Tibial nerve (tissue), 4 donors: Measurements from ENCODE around the gene TMEM245.
A peak's percentile ranks its signal among the peaks of the same experiment; 100 is the strongest.

Source experiments
- CTCF ChIP-seq, 5 experiments: fragments of 200-600 bp in 3 of 5; fragments of 450-650 bp in 2 of 5; sonication (generic) in 3 of 5; IDR thresholded peaks; one replicate each; pipeline ENCODE4 v1.5.1; 2016 to 2019; ENCODE audit warnings: antibody characterized with exemption in 5 of 5, mild to moderate bottlenecking in 3 of 5, moderate library complexity in 2 of 5
- EP300 ChIP-seq, 2 donors: sonication (generic); formaldehyde crosslinking; IDR thresholded peaks; one replicate each; pipeline ENCODE4 v1.6.1; 2017; ENCODE audit warnings: antibody characterized with exemption in 2 of 2, mild to moderate bottlenecking in 1 of 2
- POLR2A ChIP-seq, 2 donors: fragments of 450-650 bp; IDR thresholded peaks; one replicate each; pipeline ENCODE4 v1.6.1; 2017; ENCODE audit warnings: antibody characterized with exemption in 2 of 2, mild to moderate bottlenecking in 2 of 2, moderate library complexity in 2 of 2

- TF ChIP-seq CTCF (IDR thresholded peaks at IDR 0.05) (no peak), POLR2A (IDR thresholded peaks at IDR 0.05) (peak in 1 of 2 donors; percentile 29), EP300 (IDR thresholded peaks at IDR 0.05) (peak in 1 of 2 donors; percentile 68)
These were observed 107.5 kb downstream of the TMEM245 start for GRCh38 chr9:109012009-109012875.
